HCT116 (cell line): ENCODE results near the gene KAZN. TPM values are rescaled to one million over a fixed set of nuclear protein-coding genes. Genes with fewer than 3 reads are reported as not detected.

Experiments
- ATAC-seq: fragments of 200-7000 bp; cut with Tn5 transposase; 2 replicates; pipeline ENCODE4 v1.9.1; 2020; ENCODE audit warnings: mild to moderate bottlenecking, moderate library complexity
- BruUV-seq: library from RNA; stranded (reverse); fragments of 400-500 nt; replicated peaks from 2 replicates; lab custom pipeline; 2021; lab: Mats Ljungman, UMichigan
- CTCF ChIA-PET: fragments of 300-600 bp; sonication (Branson Sonifier 250); formaldehyde crosslinking; loops from one replicate; lab custom pipeline; 2021; ENCODE audit warnings: antibody characterized with exemption; lab: Charles Lee
- POLR2A ChIA-PET: fragments of 300-600, 350-600 bp; sonication (Branson Sonifier 250); formaldehyde crosslinking; loops from one replicate; lab custom pipeline; 2021; ENCODE audit warnings: antibody characterized with exemption; lab: Charles Lee
- RAD21 ChIA-PET, 2 experiments: fragments of 300-600 bp; sonication (Branson Sonifier 250); formaldehyde crosslinking; loops; one replicate each; lab custom pipeline; 2023; ENCODE audit warnings: low total read pairs in 2 of 2; ENCODE audit not compliant: uncharacterized antibody in 2 of 2, unreplicated experiment in 2 of 2, low non-redundant PET in 1 of 2; lab: Charles Lee
- DNase-seq: peaks from one replicate; pipeline ENCODE4 v3.0.0-alpha.2; 2010; ENCODE audit warnings: low read depth, low spot score
- H2AFZ ChIP-seq: fragments of 200-600 bp; shearing (Covaris generic), sonication (generic); 2 replicates; pipeline ENCODE4 v1.6.1; 2017; ENCODE audit warnings: low read depth, mixed run types, mixed read lengths, antibody characterized with exemption, low read length; ENCODE audit not compliant: poor library complexity, severe bottlenecking
- H3K27ac ChIP-seq: 2 replicates; pipeline ENCODE4 v1.5.1; 2012; ENCODE audit warnings: low read depth, low read length
- H3K27me3 ChIP-seq: fragments of 200-600 bp; sonication (generic); 2 replicates; pipeline ENCODE4 v1.6.1; 2016; ENCODE audit warnings: mixed run types, low read length, mixed read lengths; ENCODE audit not compliant: insufficient read depth
- H3K36me3 ChIP-seq, 2 experiments: fragments of 200-500 bp in 1 of 2; fragments of 200-600 bp in 1 of 2; sonication (Bioruptor generic) in 1 of 2; sonication (generic) in 1 of 2; 2 replicates each; pipeline versions ENCODE4 v1.5.1 to v1.6.1; 2014 to 2016; ENCODE audit warnings: low read length in 2 of 2, inconsistent platforms in 1 of 2, mixed read lengths in 1 of 2, mixed run types in 1 of 2; ENCODE audit not compliant: insufficient read depth in 2 of 2, control insufficient read depth in 1 of 2
- H3K4me1 ChIP-seq, 2 experiments: fragments of 200-600 bp in 1 of 2; sonication (generic) in 1 of 2; 2 replicates each; pipeline versions ENCODE4 v1.5.1 to v1.6.1; 2012 to 2017; ENCODE audit warnings: low read length in 2 of 2, inconsistent platforms in 1 of 2, mild to moderate bottlenecking in 1 of 2, mixed read lengths in 1 of 2, mixed run types in 1 of 2, moderate library complexity in 1 of 2; ENCODE audit not compliant: insufficient read depth in 2 of 2, control insufficient read depth in 1 of 2
- H3K4me2 ChIP-seq: fragments of 200-600 bp; sonication (generic); 2 replicates; pipeline ENCODE4 v1.6.1; 2017; ENCODE audit warnings: mixed run types, low read length, mixed read lengths
- H3K4me3 ChIP-seq, 2 experiments: fragments of 200-600 bp in 1 of 2; sonication (generic) in 1 of 2; replicated peaks in 1 of 2; 2 replicates each; pipeline ENCODE4 v1.5.1; 2011 to 2016; ENCODE audit warnings: low read length in 2 of 2, control low read depth in 1 of 2, low read depth in 1 of 2, mild to moderate bottlenecking in 1 of 2, mixed read lengths in 1 of 2, mixed run types in 1 of 2
- H3K79me2 ChIP-seq: fragments of 200-600 bp; sonication (generic); 2 replicates; pipeline ENCODE4 v1.6.1; 2017; ENCODE audit warnings: mild to moderate bottlenecking, mixed run types, low read length, moderate library complexity, mixed read lengths; ENCODE audit not compliant: insufficient read depth
- H3K9ac ChIP-seq: fragments of 200-600 bp; sonication (generic); 2 replicates; pipeline ENCODE4 v1.6.1; 2016; ENCODE audit warnings: low read length, mixed read lengths
- H3K9me2 ChIP-seq: fragments of 200-600 bp; sonication (generic), shearing (Covaris generic); 2 replicates; pipeline ENCODE4 v1.6.1; 2017; ENCODE audit warnings: mixed run types, mild to moderate bottlenecking, moderate library complexity; ENCODE audit not compliant: insufficient read depth
- H3K9me3 ChIP-seq, 2 experiments: fragments of 200-500 bp in 1 of 2; fragments of 200-600 bp in 1 of 2; sonication (Bioruptor generic) in 1 of 2; sonication (generic) in 1 of 2; 2 replicates each; pipeline ENCODE4 v1.6.1; 2014 to 2017; ENCODE audit warnings: low read length in 2 of 2, mixed read lengths in 2 of 2, inconsistent platforms in 1 of 2, low read depth in 1 of 2, mild to moderate bottlenecking in 1 of 2, mixed run types in 1 of 2, moderate library complexity in 1 of 2; ENCODE audit not compliant: control insufficient read depth in 1 of 2, insufficient read depth in 1 of 2
- H4K20me1 ChIP-seq: fragments of 200-600 bp; sonication (generic), shearing (Covaris generic); 2 replicates; pipeline ENCODE4 v1.6.1; 2017; ENCODE audit warnings: mixed run types, mild to moderate bottlenecking, moderate library complexity; ENCODE audit not compliant: insufficient read depth
- ATF3 ChIP-seq: IDR thresholded peaks from 2 replicates; pipeline ENCODE4 v1.6.1; 2012
- CBX3 ChIP-seq: IDR thresholded peaks from 2 replicates; pipeline ENCODE4 v1.6.1; 2012; ENCODE audit warnings: low read depth
- CEBPB ChIP-seq: IDR thresholded peaks from 2 replicates; pipeline ENCODE4 v1.6.1; 2012; ENCODE audit warnings: low read depth
- CTCF ChIP-seq, 3 experiments: fragments of 200-600 bp in 1 of 3; sonication (generic) in 1 of 3; IDR thresholded peaks in 2 of 3; conservative IDR thresholded peaks in 1 of 3; 2 replicates each; pipeline ENCODE4 v1.5.1; 2012 to 2017; ENCODE audit warnings: low read depth in 2 of 3, low read length in 2 of 3, antibody characterized with exemption in 1 of 3, borderline replicate concordance in 1 of 3, control low read depth in 1 of 3, mild to moderate bottlenecking in 1 of 3, mixed read lengths in 1 of 3, mixed run types in 1 of 3, moderate library complexity in 1 of 3; ENCODE audit not compliant: insufficient read depth in 1 of 3
- EGR1 ChIP-seq: IDR thresholded peaks from 2 replicates; pipeline ENCODE4 v1.6.1; 2012; ENCODE audit warnings: low read depth
- EZH2 ChIP-seq: fragments of 200-600 bp; sonication (generic); IDR thresholded peaks from 2 replicates; pipeline ENCODE4 v1.6.1; 2017; ENCODE audit warnings: antibody characterized with exemption, mixed run types
- EZH2phosphoT487 ChIP-seq: fragments of 200-600 bp; IDR thresholded peaks from 2 replicates; pipeline ENCODE4 v1.6.1; 2018; ENCODE audit warnings: antibody characterized with exemption, borderline replicate concordance
- FOSL1 ChIP-seq: IDR thresholded peaks from 2 replicates; pipeline ENCODE4 v1.6.1; 2012; ENCODE audit warnings: low read depth
- JUND ChIP-seq: IDR thresholded peaks from 2 replicates; pipeline ENCODE4 v1.6.1; 2012
- POLR2A ChIP-seq: IDR thresholded peaks from 2 replicates; pipeline ENCODE4 v1.7.0; 2011; ENCODE audit warnings: borderline replicate concordance; ENCODE audit not compliant: insufficient read depth, insufficient read length; ENCODE audit errors: extremely low read depth
- POLR2AphosphoS5 ChIP-seq: IDR thresholded peaks from 2 replicates; pipeline ENCODE4 v1.6.1; 2011; ENCODE audit warnings: mild to moderate bottlenecking, low read depth, low read length, moderate library complexity
- SIN3A ChIP-seq: IDR thresholded peaks from 2 replicates; pipeline ENCODE4 v1.6.1; 2012; ENCODE audit warnings: low read depth
- SP1 ChIP-seq: IDR thresholded peaks from 2 replicates; pipeline ENCODE4 v1.6.1; 2012; ENCODE audit warnings: low read depth
- SRF ChIP-seq: IDR thresholded peaks from 2 replicates; pipeline ENCODE4 v1.6.1; 2012; ENCODE audit warnings: low read depth
- TCF7L2 ChIP-seq: IDR thresholded peaks from 2 replicates; pipeline ENCODE4 v1.7.0; 2011; ENCODE audit warnings: borderline replicate concordance, inconsistent platforms; ENCODE audit not compliant: insufficient read depth, insufficient read length; ENCODE audit errors: extremely low read depth
- YY1 ChIP-seq: IDR thresholded peaks from 2 replicates; pipeline ENCODE4 v1.6.1; 2011; ENCODE audit warnings: low read length, low read depth, moderate library complexity, mild to moderate bottlenecking; ENCODE audit not compliant: insufficient replicate concordance; ENCODE audit errors: extremely low read depth
- ZFX ChIP-seq: fragments of 450-650 bp; IDR thresholded peaks from 2 replicates; pipeline ENCODE4 v1.6.1; 2017
- intact Hi-C: fragments of 100-400 bp; cut with micrococcal nuclease; formaldehyde crosslinking; loops from 2 replicates; pipeline ENCODE4 v1.10.0; 2022
- total RNA-seq: library from RNA; stranded (reverse); gene quantifications from one replicate; pipeline ENCODE4 v1.2.1, GENCODE V29; 2021; ENCODE audit not compliant: unreplicated experiment

The KAZN gene
- total RNA-seq, 1 experiment from 2014 or later = 13.4 TPM

- Histone ChIP-seq H3K27me3 (no peaks in the 10 kb centered on the region; the same call in 1 of the 2 replicates), H3K4me2 (no peak overlapping the region; the same call in 1 of the 2 replicates), H3K9ac (no peak overlapping the region), H3K36me3 (no peaks in the 10 kb centered on the region), H4K20me1 (no peaks in the 10 kb centered on the region), H3K79me2 (no peaks in the 10 kb centered on the region), H3K27ac (no peak overlapping the region), H3K4me3 (no peak overlapping the region), H3K9me2 (no peaks in the 10 kb centered on the region), H2AFZ (no peak overlapping the region), H3K4me1 (peaks cover 2 to 14% of the 10 kb centered on the region in 2 experiments; a peak in 3 of 4 replicates), H3K9me3 (no peaks in the 10 kb centered on the region)
- intact Hi-C loops = no loop called here
- BruUV-seq = no TSS peak
- CTCF ChIA-PET = no interaction called here
- POLR2A ChIA-PET = interaction anchor here (0.5 kb wide), 1 partner anchor 150 kb away, joined by 3 read pairs; no protein-coding TSS in a partner anchor
- DNase-seq (no peak), ATAC-seq (peak; percentile 68)
- RAD21 ChIA-PET = no interaction called here
- TF ChIP-seq CEBPB = no peak
- TF ChIP-seq CBX3 = no peak
- no peak for TF ChIP-seq SIN3A
- TF ChIP-seq POLR2A = no peak
- no peak for TF ChIP-seq POLR2AphosphoS5
- no peak for TF ChIP-seq CTCF (IDR thresholded peaks at IDR 0.05 in 2 of 3, conservative IDR thresholded peaks at IDR 0.05 in 1 of 3; ENCODE audit: borderline replicate concordance in 1 of 3, insufficient read depth in 1 of 3, low read depth in 2 of 3, low read length in 2 of 3)
- no peak for TF ChIP-seq SRF
- no peak for TF ChIP-seq FOSL1
- no peak for TF ChIP-seq TCF7L2
- TF ChIP-seq EZH2phosphoT487 = no peak
- no peak for TF ChIP-seq SP1
- TF ChIP-seq EGR1 = no peak
- TF ChIP-seq EZH2 = no peak
- no peak for TF ChIP-seq ATF3
- TF ChIP-seq JUND = no peak
- no peak for TF ChIP-seq YY1
- TF ChIP-seq ZFX = no peak
Observed at GRCh38 chr1:14894811-14895560, 296.5 kb downstream of the KAZN start.
